SK-N-MC (cell line): Measurements from ENCODE around the gene OR56B4.

Experiments
- EZH2 ChIP-seq: fragments of 200-600 bp; sonication (generic); IDR thresholded peaks from one replicate; pipeline ENCODE4 v1.6.1; 2017; ENCODE audit warnings: antibody characterized with exemption
- POLR2AphosphoS5 ChIP-seq: IDR thresholded peaks from 2 replicates; pipeline ENCODE4 v1.6.1; 2012; ENCODE audit warnings: mild to moderate bottlenecking, low read depth, low read length, borderline replicate concordance

- TF ChIP-seq POLR2AphosphoS5 (no peak), EZH2 (no peak)
Measured at GRCh38 chr11:6111673-6112072, 4.2 kb downstream of the OR56B4 start.
